OCI-LY1 (cell line): Measurements from ENCODE around the gene KCNH1.

Experiments
- H2AFZ ChIP-seq: fragments of 200-600 bp; sonication (generic), shearing (Covaris generic); 2 replicates; pipeline ENCODE4 v1.6.0; 2014; ENCODE audit warnings: antibody characterized with exemption, mild to moderate bottlenecking, low read length
- H3F3A ChIP-seq: fragments of 200-600 bp; sonication (generic), shearing (Covaris generic); 2 replicates; pipeline ENCODE4 v1.6.0; 2014; ENCODE audit warnings: mild to moderate bottlenecking, antibody characterized with exemption, low read length, moderate library complexity; ENCODE audit not compliant: insufficient read depth
- H3K27ac ChIP-seq: fragments of 200-600 bp; sonication (generic); 2 replicates; pipeline ENCODE4 v1.5.1; 2014; ENCODE audit warnings: low read length, mixed run types, mild to moderate bottlenecking, low read depth; ENCODE audit not compliant: poor library complexity, severe bottlenecking
- H3K27me3 ChIP-seq: fragments of 200-600 bp; sonication (generic); 2 replicates; pipeline ENCODE4 v1.6.0; 2014; ENCODE audit warnings: antibody characterized with exemption, mild to moderate bottlenecking, low read length, moderate library complexity; ENCODE audit not compliant: insufficient read depth
- H3K36me3 ChIP-seq: fragments of 200-600 bp; sonication (generic); 2 replicates; pipeline ENCODE4 v1.6.1; 2014; ENCODE audit warnings: mild to moderate bottlenecking, antibody characterized with exemption, low read length, moderate library complexity, mixed read lengths; ENCODE audit not compliant: insufficient read depth
- H3K4me1 ChIP-seq: fragments of 200-600 bp; sonication (generic); 2 replicates; pipeline ENCODE4 v1.5.1; 2014; ENCODE audit warnings: mild to moderate bottlenecking, low read length, moderate library complexity; ENCODE audit not compliant: insufficient read depth, severe bottlenecking
- H3K4me2 ChIP-seq: fragments of 200-600 bp; sonication (generic), shearing (Covaris generic); 2 replicates; pipeline ENCODE4 v1.6.1; 2014; ENCODE audit warnings: low read length
- H3K4me3 ChIP-seq: fragments of 200-600 bp; sonication (generic); 2 replicates; pipeline ENCODE4 v1.5.1; 2014; ENCODE audit warnings: low read length, low read depth, mild to moderate bottlenecking, mixed read lengths; ENCODE audit not compliant: poor library complexity, severe bottlenecking
- H3K79me2 ChIP-seq: fragments of 200-600 bp; shearing (Covaris generic); 2 replicates; pipeline ENCODE4 v1.6.1; 2016; ENCODE audit warnings: mixed run types, low read length, mixed read lengths; ENCODE audit not compliant: insufficient read depth
- H3K9ac ChIP-seq: fragments of 200-600 bp; sonication (generic), shearing (Covaris generic); 2 replicates; pipeline ENCODE4 v1.6.1; 2014; ENCODE audit warnings: mild to moderate bottlenecking, low read length, mixed read lengths
- H3K9me2 ChIP-seq: fragments of 200-600 bp; sonication (generic), shearing (Covaris generic); 2 replicates; pipeline ENCODE4 v1.6.1; 2014; ENCODE audit warnings: low read depth, mild to moderate bottlenecking, low read length, mixed read lengths
- H3K9me3 ChIP-seq: fragments of 200-600 bp; shearing (Covaris generic); 2 replicates; pipeline ENCODE4 v1.6.1; 2014; ENCODE audit warnings: low read length, mixed read lengths
- H4K20me1 ChIP-seq: fragments of 200-600 bp; sonication (generic), shearing (Covaris generic); 2 replicates; pipeline ENCODE4 v1.6.0; 2016; ENCODE audit warnings: mild to moderate bottlenecking, low read length; ENCODE audit not compliant: insufficient read depth
- CTCF ChIP-seq: fragments of 200-600 bp; sonication (generic), shearing (Covaris generic); IDR thresholded peaks from 2 replicates; pipeline ENCODE4 v1.5.1; 2017; ENCODE audit warnings: mild to moderate bottlenecking, antibody characterized with exemption, low read length, moderate library complexity, mixed read lengths
- EZH2 ChIP-seq: fragments of 200-600 bp; sonication (generic), shearing (Covaris generic); IDR thresholded peaks from 2 replicates; pipeline ENCODE4 v1.8.0; 2017; ENCODE audit warnings: borderline replicate concordance, mixed run types, mild to moderate bottlenecking, antibody characterized with exemption, low read length, moderate library complexity, mixed read lengths

Gene KCNH1

GRCh38 chr1:210746024-210746731 lies 387.8 kb downstream of the KCNH1 start:
- H3K79me2 ChIP-seq: no peaks in the 10 kb centered on the region
- H3K9me2 ChIP-seq: no peaks in the 10 kb centered on the region
- H3K4me3 ChIP-seq: no peak overlapping the region
- H3F3A ChIP-seq: no peaks in the 10 kb centered on the region
- no peak overlapping the region for H3K27ac ChIP-seq
- H3K9ac ChIP-seq: no peak overlapping the region
- no peaks in the 10 kb centered on the region for H4K20me1 ChIP-seq
- H2AFZ ChIP-seq: no peak overlapping the region
- no peaks in the 10 kb centered on the region for H3K4me1 ChIP-seq
- TF ChIP-seq CTCF: no peak
- no peak for TF ChIP-seq EZH2
- H3K4me2 ChIP-seq: no peak overlapping the region
- H3K9me3 ChIP-seq: no peaks in the 10 kb centered on the region
- H3K36me3 ChIP-seq: no peaks in the 10 kb centered on the region
- no peaks in the 10 kb centered on the region for H3K27me3 ChIP-seq

DNA sequence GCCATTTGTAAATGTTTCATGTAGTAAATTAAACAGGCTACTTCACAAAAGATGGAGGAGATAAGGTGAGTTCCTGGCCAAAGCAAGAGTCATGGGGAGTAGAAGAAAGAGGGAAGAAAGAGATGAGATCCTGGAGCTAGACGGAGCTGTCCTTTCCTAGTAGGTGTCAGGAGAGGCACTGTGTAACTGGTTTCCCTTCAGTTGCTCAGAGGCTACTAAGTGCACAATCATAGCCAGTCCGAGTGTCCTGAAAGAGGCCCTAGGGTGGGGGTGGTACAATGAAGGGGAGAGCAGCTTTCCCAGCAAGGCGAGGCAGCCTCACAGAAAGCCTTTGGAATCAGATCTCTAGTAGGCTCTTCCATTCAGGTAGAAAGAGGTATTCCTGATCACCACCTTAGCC lies 390.9 kb downstream of the KCNH1 start:
- no peak for TF ChIP-seq EZH2
- Histone ChIP-seq H3K9me3 (no peaks in the 10 kb centered on the region), H3K4me3 (no peak overlapping the region), H3K36me3 (no peaks in the 10 kb centered on the region), H2AFZ (no peak overlapping the region), H3K79me2 (no peaks in the 10 kb centered on the region), H3K4me1 (no peaks in the 10 kb centered on the region), H3K27me3 (no peaks in the 10 kb centered on the region), H3K9ac (no peak overlapping the region), H3K9me2 (no peaks in the 10 kb centered on the region), H3K27ac (no peak overlapping the region), H4K20me1 (no peaks in the 10 kb centered on the region), H3K4me2 (no peak overlapping the region), H3F3A (no peaks in the 10 kb centered on the region)

- Histone ChIP-seq H3F3A (no peaks in the 10 kb centered on the region), H3K4me1 (no peaks in the 10 kb centered on the region), H4K20me1 (no peaks in the 10 kb centered on the region), H3K4me3 (no peak overlapping the region), H3K9ac (no peak overlapping the region), H3K36me3 (no peaks in the 10 kb centered on the region), H3K27me3 (no peaks in the 10 kb centered on the region), H3K79me2 (no peaks in the 10 kb centered on the region), H3K9me3 (no peaks in the 10 kb centered on the region), H2AFZ (no peak overlapping the region), H3K4me2 (no peak overlapping the region), H3K9me2 (no peaks in the 10 kb centered on the region), H3K27ac (no peak overlapping the region)
- TF ChIP-seq EZH2: no peak
- TF ChIP-seq CTCF: no peak
Observed at GRCh38 chr1:210741564-210741963, 392.4 kb downstream of the KCNH1 start.

DNA sequence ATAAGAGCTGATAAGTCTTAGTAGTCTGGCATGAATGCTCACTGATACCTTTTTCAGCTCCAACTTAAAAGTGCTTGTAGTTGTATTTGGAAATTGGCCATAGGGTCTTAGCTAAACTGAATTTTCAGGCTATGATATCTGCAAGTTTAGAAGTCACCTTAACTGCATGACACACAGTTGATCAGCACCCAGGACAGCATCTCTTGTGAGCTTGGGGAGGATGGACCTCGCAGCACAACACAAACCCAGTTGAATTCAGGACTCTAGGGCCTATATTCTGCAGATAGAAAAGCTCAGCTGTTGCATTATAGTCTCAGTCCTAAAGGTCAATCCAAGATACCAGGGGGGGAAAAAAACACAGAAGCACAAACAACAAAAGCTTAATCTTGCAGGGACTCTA lies 394.3 kb downstream of the KCNH1 start:
- TF ChIP-seq CTCF: no peak
- no peak for TF ChIP-seq EZH2
- Histone ChIP-seq H3F3A (no peaks in the 10 kb centered on the region), H3K27ac (no peak overlapping the region), H3K9me2 (no peaks in the 10 kb centered on the region), H3K4me1 (no peaks in the 10 kb centered on the region), H3K79me2 (no peaks in the 10 kb centered on the region), H3K4me2 (no peak overlapping the region), H3K4me3 (no peak overlapping the region), H3K9ac (no peak overlapping the region), H3K9me3 (no peaks in the 10 kb centered on the region), H3K27me3 (no peaks in the 10 kb centered on the region), H4K20me1 (no peaks in the 10 kb centered on the region), H2AFZ (no peak overlapping the region), H3K36me3 (no peaks in the 10 kb centered on the region)
